Measurements from ENCODE around the gene DCT.

DNA sequence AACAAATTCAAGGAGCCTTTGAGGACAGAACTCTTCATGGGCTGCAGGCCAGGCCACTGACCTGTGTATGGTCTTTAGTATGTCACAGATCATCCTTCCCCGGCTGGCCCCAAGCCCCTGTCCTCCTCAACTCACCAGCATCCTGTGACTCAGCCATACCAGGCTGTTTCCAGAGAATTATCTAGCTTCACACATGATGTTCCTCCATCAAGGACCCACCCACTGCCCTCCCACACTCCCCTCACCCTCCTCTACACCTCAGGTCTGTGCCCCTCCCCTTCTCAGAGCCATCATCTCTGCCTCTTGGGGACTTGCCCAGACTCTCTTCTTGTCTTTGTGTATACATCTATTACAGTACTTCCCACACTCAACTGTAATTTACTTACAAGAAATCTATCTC is 14.7 kb downstream of the DCT start:
- TF ChIP-seq EZH2 (IDR thresholded peaks at IDR 0.05; ENCODE audit: borderline replicate concordance, low read depth, low read length, severe bottlenecking) = no peak
- TF ChIP-seq CTCF (IDR thresholded peaks at IDR 0.05; ENCODE audit: borderline replicate concordance, extremely low read depth, low read length, poor library complexity, severe bottlenecking) = no peak
